HG03575 (cell line): ENCODE data around the gene GNPAT.

Experiments used
- ATAC-seq: cut with Tn5 transposase; IDR thresholded peaks from one replicate; pipeline ENCODE4 v1.9.1; 2021; ENCODE audit not compliant: unreplicated experiment, insufficient number of reproducible peaks, low FRiP score; ENCODE audit errors: extremely low read depth

The GNPAT gene

GRCh38 chr1:231295938-231296337 lies 54.9 kb downstream of the GNPAT start:
- ATAC-seq: no peak

- no peak for ATAC-seq
These were observed 61.0 kb downstream of the GNPAT start for GRCh38 chr1:231301990-231302389.

GRCh38 chr1:231310391-231310934 lies 69.5 kb downstream of the GNPAT start:
- no peak for ATAC-seq

- ATAC-seq: no peak
These were observed 70.9 kb downstream of the GNPAT start for GRCh38 chr1:231311720-231312431.

- no peak for ATAC-seq
These were observed 71.4 kb downstream of the GNPAT start for GRCh38 chr1:231312432-231312788.

- ATAC-seq: no peak
These were observed 72.6 kb downstream of the GNPAT start for GRCh38 chr1:231313661-231314060.

- no peak for ATAC-seq
These were observed 74.9 kb downstream of the GNPAT start for GRCh38 chr1:231315887-231316286.

GRCh38 chr1:231317306-231318014 lies 76.4 kb downstream of the GNPAT start:
- no peak for ATAC-seq

GRCh38 chr1:231318015-231318355 lies 77.0 kb downstream of the GNPAT start:
- no peak for ATAC-seq

GRCh38 chr1:231318568-231318967 lies 77.6 kb downstream of the GNPAT start:
- ATAC-seq: no peak

GRCh38 chr1:231319080-231319479 lies 78.1 kb downstream of the GNPAT start:
- ATAC-seq: no peak

GRCh38 chr1:231322880-231323530 lies 82.0 kb downstream of the GNPAT start:
- ATAC-seq: no peak

GRCh38 chr1:231324660-231325059 lies 83.6 kb downstream of the GNPAT start:
- no peak for ATAC-seq

GRCh38 chr1:231326248-231326647 lies 85.2 kb downstream of the GNPAT start:
- ATAC-seq: no peak
